H1 (cell line): ENCODE measurements around the gene PACSIN2. TPM values are rescaled to one million over a fixed set of nuclear protein-coding genes. Genes with fewer than 3 reads are reported as not detected.

Experiments
- CHD7 ChIP-seq: fragments of 300-600 bp; sonication (generic); IDR thresholded peaks from 2 replicates; pipeline ENCODE4 v1.7.1; 2012; ENCODE audit warnings: low read length, moderate library complexity, mild to moderate bottlenecking, inconsistent platforms; ENCODE audit not compliant: insufficient replicate concordance
- polyA plus RNA-seq, 7 experiments: library from polyadenylated mRNA; depleted of rRNA in 3 of 7; stranded (reverse) in 5 of 7; unstranded in 2 of 7; fragments of >200 nt in 5 of 7; fragments of 200-250 nt in 2 of 7; gene quantifications; 1 replicate in 5 of 7; 2 replicates in 1 of 7; 4 replicates in 1 of 7; pipeline versions ENCODE4 v1.2.1 to v1.2.3, GENCODE V29; 2011 to 2013; ENCODE audit warnings: missing spikeins in 2 of 7, mixed read lengths in 2 of 7
- total RNA-seq: library from RNA; stranded (reverse); fragmentation: NEBNext Ultra II Directional; extraction: Animal tissue kit (Norgen Biotek cat#: 25700); gene quantifications from 2 replicates; pipeline ENCODE4 v1.2.1, GENCODE V29; 2021

PACSIN2 gene
- total and polyA plus RNA-seq, 2 of the 8 experiments (the other 6 are each of a cell fraction or from before 2014, with no cell fraction given) = 44.8 to 64.2 TPM

- TF ChIP-seq CHD7 = no peak
These were observed 57.4 kb downstream of the PACSIN2 start (continued) for GRCh38 chr22:42957544-42957943.
